Sigmoid colon (tissue), 4 donors: ENCODE measurements around the gene RAB11FIP3.

Experiments used
- CTCF ChIP-seq, 4 experiments: fragments of 450-650 bp in 3 of 4; fragments of 200-600 bp in 1 of 4; IDR thresholded peaks; one replicate each; pipeline ENCODE4 v1.5.1; 2016 to 2019; ENCODE audit warnings: antibody characterized with exemption in 4 of 4, mild to moderate bottlenecking in 3 of 4, moderate library complexity in 2 of 4
- EP300 ChIP-seq, 4 donors: sonication (generic); formaldehyde crosslinking; IDR thresholded peaks; one replicate each; pipeline ENCODE4 v1.6.1; 2017; ENCODE audit warnings: antibody characterized with exemption in 4 of 4
- POLR2A ChIP-seq, 2 donors: fragments of 450-650 bp; IDR thresholded peaks; one replicate each; pipeline ENCODE4 v1.6.1; 2016; ENCODE audit warnings: antibody characterized with exemption in 2 of 2, mild to moderate bottlenecking in 2 of 2, moderate library complexity in 2 of 2
- POLR2AphosphoS5 ChIP-seq, 4 donors: sonication (generic); formaldehyde crosslinking; IDR thresholded peaks; one replicate each; pipeline ENCODE4 v1.6.1; 2017; ENCODE audit warnings: antibody characterized with exemption in 4 of 4

DNA sequence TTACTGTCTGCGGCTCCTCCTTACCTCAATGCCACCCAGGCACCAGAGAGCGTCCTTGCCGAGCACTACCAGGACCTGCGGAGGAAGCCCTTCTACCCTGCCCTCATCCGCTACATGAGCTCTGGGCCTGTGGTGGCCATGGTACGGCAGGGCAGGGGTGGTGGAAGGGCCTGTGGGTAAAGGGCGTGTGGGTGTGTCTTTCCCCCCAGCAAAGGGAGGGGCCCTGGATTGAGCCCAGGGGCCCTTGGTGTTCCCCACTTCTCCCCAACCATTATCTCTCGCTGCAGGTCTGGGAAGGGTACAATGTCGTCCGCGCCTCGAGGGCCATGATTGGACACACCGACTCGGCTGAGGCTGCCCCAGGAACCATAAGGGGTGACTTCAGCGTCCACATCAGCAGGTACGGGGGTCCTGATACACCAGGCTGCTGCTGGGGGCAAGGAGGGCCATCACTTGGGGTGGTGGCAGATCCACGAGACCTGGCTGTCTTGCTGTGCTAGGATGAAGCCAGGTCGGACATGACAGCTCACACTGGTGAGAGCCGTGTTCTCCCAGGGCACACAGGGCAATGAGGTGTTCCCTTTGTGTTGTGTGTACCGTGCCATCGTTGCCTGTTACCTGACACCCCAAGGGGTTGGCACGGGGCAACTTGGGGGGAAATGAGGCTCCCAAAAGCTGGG, 26.0 kb upstream of the RAB11FIP3 start:
- TF ChIP-seq POLR2A (IDR thresholded peaks at IDR 0.05) (no peak), CTCF (IDR thresholded peaks at IDR 0.05) (no peak), POLR2AphosphoS5 (IDR thresholded peaks at IDR 0.05) (no peak), EP300 (IDR thresholded peaks at IDR 0.05) (no peak)
